ENCODE results near the gene HSP90AA1.
"Not testable (repeated sequence)": the region's sequence is repeated elsewhere in the genome, so short reads cannot be mapped to it uniquely, and the experiment has no call there.

Gene HSP90AA1

DNA sequence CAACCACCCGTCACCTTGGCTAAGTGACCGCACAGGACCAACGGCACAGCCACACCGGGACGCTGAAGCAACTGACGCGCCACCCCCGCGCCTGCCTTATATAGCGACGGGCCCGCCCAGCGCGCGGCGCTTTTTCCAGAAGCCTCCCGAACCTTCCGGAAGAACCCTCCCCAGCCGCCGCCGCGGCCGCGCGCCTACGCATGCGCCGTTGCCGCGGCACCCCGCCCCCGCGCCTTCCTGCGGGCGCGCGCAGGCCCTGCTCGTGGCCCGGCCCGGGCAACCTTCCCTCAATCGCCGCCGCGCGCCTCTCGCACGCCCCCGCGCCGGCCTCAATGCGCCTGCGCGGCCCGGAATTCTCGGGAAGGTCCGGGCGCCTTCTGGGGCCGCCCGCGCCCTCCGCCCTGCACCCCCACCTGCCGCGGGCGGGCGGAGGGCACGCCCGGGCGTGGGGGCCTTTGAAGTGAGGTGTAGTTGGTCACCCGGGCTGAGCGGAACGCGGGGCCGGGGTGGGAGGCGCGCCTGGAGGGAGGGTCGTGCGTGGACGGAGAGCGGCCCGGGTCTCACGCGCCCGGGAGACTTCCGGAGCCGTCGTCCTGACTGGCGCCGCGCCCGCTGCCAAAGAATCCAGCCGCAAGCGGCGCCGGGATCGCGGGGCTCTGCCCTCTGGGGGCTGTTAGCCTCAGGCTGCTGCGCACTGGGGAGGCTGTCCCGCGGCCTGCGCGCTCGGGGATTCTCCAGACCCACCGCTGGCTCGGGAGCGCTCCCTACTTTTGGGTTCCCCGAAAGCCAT lies at the start of gene HSP90AA1:
HSP90AA1 (minus strand) TSS at position 73 of the 790 bp plus-strand sequence. CDS start 666 bp downstream, outside the sequence.
- DNase-seq = peak; percentile 91

DNA sequence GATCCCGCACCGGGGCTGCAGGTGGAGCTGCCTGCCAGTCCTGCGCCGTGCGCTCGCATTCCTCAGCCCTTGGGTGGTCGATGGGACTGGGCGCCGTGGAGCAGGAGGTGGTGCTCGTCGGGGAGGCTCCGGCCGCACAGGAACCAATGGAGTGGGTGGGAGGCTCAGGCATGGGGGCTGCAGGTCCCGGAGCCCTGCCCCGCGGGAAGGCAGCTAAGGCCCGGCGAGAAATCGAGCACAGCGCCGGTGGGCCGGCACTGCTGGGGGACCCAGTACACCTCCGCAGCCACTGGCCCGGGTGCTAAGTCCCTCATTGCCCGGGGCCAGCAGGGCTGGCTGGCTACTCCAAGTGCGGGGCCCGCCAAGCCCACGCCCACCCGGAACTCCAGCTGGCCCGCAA lies 48.6 kb upstream of the HSP90AA1 start:
- not testable (repeated sequence) for DNase-seq

DNA sequence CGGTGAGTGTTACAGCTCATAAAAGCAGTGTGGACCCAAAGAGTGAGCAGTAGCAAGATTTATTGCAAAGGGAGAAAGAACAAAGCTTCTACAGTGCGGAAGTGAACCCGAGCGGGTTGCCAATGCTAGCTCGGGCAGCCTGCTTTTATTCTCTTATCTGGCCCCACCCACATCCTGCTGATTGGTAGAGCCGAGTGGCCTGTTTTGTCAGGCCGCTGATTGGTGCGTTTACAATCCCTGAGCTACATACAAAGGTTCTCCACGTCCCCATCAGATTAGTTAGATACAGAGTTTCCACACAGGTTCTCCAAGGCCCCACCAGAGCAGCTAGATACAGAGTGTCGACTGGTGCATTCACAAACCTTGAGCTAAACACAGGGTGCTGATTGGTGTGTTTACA lies 47.9 kb upstream of the HSP90AA1 start:
- DNase-seq = not testable (repeated sequence)

DNA sequence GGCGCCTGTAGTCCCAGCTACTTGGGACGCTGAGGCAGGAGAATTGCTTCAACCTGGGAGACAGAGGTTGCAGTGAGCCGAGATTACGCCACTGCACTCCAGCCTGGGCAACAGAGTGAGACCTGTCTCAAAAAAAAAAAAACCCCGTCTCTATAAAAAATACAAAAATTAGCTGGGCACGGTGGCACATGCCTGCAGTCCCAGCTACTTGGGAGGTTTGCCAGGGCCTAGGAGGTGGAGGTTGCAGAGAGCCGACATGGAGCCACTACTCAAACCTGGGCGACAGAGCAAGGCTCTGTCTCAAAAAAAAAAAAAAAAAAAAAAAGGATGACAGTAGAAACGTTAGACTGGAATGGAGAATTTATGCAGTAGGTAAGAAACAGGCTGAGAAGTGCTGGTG lies 47.2 kb upstream of the HSP90AA1 start:
- DNase-seq = not testable (repeated sequence)

DNA sequence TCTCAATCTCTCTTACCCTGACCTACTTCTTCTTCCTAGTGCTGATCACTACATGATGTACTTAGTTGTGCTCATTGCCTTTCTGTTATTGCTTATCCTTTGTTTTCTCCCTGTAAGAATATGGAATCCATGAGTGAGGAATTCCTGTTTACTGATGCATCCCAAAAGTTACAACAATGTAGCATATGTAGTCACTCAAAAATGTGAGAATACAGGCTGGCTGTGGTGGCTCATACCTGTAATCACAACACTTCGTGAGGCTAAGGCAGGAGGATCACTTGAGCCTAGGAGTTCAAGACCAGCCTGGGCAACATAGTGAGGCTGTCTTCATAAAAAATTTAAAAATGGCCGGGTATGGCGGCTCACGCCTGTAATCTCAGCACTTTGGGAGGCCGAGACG lies 44.9 kb upstream of the HSP90AA1 start:
- DNase-seq = no peak

DNA sequence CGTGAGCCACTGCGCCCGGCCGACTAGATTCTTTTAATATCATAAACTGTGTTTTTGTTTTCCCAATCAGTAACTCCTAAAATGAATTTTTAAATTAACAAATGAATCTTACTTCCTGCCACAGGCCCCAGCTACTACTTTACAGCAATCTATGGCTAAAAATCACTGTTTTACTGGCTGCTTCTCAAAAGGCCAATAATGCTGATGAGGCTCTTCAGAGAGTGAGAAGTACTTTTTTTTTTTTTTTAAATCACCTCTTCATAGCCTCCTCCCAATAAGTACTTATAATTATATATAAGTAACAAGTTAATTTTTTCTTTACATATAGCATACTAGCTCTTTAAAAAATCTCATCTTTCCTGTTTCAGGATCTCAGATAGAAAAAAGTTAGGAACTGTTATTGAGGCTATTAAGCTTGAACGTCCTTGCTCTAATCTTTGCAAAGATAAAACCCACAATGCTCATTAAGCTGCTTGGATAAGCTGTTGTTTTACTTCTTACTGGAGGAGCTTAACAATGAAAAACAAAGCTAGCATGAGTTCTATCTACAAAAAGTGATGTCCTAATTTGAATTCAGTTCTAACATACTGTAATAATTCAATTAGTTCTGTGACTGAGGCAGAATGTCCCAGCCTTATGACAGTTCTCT lies 40.1 kb upstream of the HSP90AA1 start:
- DNase-seq = no peak

DNA sequence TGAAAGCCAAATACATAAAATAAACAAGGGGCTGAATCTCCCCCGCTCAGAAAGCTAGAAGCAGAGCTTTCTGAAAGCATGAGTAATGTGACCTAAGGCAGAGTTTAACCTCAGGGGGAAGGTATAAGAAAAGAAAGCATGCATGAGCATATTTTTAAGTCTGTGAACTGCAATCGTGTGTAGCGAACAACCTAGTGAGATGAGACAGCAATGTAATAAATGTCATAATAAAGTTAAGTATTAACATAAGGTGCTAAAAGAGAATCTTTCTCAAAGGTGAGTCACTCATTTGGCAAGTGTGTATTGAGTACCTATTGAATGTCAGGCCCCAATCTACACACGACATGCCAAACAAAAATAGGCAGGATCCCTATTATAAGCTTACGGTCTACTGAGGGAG lies 38.7 kb upstream of the HSP90AA1 start:
- peak; percentile 19 for DNase-seq

DNA sequence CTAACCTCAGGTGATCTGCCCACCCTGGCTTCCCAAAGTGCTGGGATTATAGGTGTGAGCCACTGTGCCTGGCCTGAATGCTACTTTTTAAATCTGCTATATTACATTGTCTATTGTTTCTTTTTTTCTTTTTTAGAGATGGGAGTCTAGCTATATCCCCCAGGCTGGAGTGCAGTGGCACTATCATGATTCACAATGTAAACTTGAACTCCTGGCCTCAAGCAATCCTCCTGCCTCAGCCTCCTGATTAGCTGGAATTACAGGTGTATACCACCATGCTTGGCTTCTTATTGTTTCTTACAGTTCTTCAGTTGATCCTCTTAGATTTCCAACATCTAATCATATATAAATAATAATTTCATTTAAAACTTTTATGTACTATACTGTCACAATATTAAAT lies 37.6 kb upstream of the HSP90AA1 start:
- DNase-seq = no peak

DNA sequence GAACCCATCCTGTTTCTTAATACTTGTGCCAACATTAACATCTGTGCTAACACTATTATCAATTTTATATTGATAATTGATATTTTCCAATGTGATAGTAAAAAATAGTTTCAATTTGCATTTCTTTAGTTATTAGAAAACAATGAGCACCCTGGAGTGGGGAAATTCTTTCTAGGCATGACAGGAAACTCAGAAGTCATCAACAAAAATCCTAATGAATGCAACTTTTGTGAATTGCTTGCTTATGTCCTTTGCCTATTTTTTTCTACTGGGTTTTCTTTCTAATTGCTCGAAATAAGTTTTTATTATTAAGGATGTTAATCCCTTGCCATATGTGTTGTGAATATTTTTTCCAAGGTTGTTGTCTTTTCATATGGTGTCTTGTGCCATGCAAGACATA lies 34.7 kb upstream of the HSP90AA1 start:
- DNase-seq = no peak

DNA sequence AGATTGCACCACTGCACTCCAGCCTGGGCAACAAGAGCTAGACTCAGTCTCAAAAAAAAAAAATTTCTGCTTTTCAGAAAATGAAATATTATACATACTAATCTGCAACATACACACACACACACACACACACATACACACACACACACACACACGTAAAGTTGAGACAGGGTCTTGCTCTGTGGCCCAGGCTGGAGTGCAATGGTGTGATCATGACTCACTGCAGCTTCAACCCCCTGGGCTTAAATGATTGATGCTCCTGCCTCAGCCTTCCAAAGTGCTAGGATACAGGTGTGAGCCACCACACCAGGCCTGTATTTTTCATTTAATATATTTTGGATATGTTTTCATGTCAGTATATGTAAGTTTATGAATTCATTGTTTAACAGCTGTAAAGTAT lies 34.0 kb upstream of the HSP90AA1 start:
- no peak for DNase-seq

DNA sequence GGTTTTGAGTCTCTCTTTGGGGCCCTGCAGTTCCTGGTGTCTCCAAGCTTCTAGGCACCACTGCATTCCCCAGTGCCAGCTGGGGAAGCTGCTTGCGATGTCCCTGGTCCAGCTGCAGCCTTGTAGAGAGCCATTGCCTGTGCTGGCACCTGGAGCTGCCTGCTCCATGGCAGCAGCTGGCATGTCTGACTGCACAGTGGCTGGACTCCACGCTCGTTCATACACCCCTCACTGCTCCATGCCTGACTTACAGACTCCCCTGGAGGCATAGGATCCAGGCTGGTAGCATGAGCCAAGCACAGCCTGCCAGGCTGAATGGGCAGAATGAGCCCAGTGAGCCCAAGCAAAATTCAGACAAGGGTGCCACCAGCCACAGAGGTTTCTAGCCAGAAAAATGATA lies 31.0 kb upstream of the HSP90AA1 start:
- no peak for DNase-seq

DNA sequence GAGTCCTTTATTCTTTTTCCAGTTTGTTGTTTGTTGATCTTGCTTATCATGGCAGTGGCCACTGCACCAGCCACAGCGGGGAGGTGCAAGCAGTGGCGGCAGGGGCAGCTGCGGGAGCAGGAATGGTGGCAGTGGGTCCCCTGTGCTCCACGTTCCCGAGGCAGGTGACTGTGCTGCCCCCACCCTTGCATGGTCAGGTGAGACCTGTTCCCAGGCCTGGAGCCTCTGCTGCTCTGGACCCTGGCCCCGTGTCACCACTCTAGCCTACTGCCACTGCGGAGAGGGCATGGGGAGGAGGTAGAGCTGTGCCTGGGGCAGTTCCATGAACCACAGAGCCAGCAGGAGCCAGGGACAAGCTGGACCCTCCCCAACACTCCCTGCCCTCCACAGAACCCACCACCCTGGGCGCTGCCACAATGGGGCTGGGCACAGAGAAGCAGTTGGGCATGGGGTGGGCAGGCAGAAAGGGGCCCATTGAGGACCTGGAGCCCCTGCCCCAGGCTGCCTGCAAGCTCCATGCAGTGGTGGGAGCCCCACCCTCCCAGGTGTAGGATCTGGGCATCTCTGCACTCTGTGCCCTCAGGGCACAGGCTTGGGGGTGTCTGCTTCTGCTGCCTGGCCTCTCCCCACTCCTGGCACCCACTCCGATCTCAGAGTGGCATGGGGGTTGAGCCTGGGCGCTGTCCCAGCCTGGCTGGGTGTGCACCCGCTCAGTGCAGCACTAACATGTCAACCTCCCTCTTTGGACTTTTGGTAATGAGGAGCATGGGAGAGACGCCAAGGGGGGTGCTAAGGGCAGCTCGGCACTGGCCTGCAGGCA lies 29.7 kb upstream of the HSP90AA1 start:
- DNase-seq = no peak

DNA sequence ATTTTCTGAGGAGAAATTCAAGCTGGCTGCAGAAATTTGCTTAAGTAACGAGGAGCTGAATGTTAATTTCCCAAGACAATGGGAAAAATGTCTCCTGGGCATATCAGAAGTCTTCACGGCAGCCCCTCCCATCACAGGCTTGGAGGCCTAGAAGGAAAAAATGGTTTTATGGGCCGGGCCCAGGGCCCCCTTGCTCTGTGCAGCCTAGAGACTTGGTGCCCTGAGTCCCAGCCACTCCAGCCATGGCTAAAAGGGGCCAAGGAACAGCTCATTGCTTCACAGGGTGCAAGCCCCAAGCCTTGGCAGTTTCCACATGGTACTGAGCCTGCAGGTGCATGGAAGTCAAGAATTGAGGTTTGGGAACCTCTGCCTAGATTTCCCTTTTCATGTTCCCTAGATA lies 24.3 kb upstream of the HSP90AA1 start:
- no peak for DNase-seq

DNA sequence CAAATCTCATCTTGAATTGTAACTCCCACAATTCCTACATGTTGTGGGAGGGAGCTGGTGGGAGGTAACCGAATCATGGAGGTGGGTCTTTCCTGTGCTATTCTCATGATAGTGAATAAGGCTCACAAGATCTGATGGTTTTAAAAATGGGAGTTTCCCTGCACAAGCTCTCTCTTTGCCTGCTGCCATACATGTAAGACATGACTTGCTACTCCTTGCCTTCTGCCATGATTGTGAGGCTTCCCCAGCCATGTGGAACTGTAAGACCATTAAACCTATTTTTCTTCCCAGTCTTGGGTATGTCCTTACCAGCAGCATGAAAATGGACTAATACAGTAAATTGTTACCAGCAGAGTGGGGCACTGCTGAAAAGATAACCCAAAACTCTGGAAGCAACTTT lies 22.5 kb upstream of the HSP90AA1 start:
- DNase-seq = not testable (repeated sequence)

DNA sequence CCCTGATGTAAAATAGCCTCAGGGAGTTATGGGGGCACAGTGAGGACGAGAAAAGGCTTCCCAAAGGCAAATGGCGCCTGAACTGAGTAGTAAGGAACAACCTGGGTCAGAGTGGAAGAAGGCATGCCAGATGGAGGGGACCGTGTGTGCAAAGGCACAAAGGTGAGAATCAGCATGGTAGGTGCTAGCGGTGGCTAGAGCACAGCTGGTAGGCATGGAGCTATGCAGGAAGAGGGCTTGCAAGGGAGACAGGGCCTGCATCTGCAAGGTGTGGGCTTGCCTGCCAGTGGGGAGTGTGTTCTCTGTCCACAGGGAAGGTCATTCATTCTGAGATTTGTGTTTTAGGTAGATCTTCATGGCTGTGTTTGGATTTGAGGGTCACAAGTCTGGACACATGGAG lies 18.5 kb upstream of the HSP90AA1 start:
- no peak for DNase-seq

DNA sequence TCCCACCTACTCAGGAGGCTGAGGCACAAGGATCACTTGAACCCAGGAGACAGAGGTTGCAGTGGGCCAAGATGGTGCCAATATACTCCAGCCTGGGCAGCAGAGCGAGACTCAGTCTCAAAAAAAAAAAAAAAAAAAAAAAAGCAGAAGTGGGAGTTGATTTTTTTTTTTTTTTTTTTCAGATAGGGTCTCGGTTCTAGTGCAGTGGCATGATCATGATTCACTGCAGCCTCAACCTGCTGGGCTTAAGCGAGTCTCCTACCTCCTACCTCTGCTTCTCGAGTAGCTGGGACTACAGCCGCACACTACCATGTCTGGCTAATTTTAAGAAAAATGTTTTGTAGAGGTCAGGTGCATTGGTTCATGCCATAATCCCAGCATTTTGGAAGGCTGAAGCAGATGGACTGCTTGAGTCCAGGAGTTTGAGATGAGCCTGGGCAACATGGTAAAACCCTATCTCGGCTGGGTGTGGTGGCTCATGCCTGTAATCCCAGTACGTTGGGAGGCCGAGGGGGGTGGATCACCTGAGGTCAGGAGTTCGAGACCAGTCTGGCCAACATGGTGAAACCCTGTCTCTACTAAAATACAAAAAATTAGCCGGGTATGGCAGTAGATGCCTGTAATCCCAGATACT lies 16.3 kb upstream of the HSP90AA1 start:
- DNase-seq = no peak

DNA sequence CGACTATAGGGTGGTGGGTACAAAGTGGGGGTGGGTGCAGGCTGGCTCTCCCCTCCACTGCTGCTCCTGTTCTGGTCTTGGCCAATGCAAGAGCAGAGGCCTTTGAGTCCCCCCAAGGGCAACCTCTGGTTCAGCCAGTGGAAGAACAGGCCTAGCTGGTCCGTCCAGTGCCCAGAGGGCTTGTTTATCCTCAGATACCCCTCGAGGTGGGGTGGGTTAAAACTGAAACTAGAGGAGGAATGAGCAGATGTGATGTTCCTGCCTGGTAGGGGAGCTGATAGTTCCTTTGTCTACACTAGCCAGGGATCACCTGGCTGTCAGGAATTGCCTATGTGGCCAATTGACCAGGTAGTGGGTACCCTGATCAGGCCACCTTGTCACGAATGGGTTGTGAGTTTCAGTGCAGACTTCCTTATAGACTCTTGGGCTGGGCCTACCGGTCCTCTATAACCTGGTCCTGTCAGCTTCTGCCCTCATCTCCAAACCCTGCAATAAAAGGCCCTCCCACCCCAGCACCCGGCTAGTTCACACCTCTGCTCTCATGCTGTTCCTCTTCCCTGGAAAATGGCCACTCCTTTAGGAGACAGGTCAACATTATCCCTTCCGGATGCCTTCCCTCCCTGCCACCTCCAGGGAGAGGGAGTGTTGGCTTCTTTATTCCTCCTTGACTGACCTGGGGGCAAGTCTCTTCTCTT lies 10.7 kb upstream of the HSP90AA1 start:
- DNase-seq = no peak

DNA sequence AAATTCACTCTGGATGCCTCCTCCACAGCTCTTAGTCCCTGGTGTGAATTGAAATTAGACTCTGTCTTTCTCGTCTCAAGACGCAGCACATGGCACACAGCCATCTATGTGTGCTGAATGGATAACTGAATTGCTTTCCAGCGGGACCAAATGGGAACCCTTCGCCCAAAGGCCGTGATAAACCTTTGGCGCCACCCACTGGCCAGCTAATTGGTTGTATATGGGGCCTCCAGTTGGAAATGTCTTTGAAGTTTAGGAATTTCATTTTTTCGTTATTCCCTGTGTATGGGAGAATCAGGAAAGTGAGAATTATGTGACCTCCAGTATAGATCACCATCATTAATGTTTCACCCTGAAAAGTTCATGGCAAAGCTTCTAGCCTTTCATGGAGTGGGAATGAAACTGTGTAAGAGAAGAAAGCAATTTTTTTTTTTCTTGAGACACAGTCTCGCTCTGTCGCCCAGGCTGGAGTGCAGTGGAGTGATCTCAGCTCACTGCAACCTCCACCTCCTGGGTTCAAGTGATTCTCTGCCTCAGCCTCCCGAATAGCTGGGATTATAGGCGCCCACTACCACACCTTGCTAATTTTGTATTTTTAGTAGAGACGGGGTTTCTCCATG lies 9.8 kb upstream of the HSP90AA1 start:
- peak; percentile 72 for DNase-seq

DNA sequence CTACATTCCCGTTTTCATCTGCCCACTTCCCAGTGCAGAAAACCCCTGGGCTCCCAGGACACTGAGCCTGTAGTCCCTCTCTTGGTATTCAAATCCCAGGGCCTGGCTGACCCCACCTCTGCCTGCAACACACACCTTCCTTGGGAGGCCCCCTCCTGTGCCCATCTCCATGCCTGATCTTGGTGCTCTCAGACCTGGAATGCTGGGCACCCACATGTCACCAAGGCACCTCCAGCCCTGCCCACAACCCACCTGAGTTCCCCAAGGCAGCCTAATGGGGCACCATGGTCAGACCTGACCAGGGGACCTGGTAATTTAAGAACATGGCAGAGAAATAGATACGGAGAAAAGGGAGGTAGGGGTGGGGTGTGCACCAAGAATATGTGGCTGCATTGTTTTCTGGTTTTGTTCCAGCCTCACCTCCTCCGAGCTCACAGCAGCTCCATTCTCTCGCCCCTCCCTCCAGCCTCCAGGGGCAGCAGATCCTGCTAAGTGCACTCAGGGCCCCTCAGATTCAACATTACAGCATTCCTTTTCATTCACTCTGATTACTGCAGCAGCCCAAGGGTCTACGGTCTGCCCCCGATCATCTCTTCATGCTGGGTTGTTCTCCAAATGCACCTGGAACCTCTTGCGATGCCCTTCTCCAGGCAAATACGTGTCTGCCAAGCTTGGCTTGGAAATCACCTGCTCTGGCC lies 9.2 kb upstream of the HSP90AA1 start:
- peak; percentile 72 for DNase-seq

DNA sequence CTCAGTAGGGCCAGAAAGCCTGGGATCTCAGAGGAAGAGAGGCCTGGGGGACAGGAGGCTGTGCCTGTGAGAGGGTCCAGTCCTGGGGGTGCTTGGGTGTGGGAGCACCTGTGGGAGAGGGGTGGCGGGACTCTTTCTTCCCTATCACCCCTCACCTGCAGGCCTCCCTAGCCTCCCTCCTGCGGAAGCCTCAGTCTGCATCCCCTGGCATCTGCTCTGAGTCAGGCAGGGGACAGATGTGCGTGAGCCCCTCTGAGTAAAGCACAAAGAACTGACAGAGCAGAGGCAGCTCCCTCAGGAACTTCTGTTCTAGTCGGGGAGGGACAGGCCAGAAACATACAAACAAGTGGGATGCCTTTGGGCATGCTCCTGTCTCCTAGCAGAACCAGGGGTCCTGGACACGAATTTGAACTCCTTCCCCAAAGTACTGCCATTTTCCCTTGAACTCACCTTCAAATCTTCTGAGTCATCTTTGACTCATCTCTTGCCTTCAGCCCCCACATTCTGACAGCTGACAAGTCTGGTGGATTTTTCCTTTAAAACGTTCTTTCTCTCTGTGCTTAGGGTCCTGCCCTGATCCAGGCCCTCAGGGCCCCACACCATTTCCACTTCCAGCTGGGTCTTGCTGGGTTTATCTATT lies 8.5 kb upstream of the HSP90AA1 start:
- no peak for DNase-seq

DNA sequence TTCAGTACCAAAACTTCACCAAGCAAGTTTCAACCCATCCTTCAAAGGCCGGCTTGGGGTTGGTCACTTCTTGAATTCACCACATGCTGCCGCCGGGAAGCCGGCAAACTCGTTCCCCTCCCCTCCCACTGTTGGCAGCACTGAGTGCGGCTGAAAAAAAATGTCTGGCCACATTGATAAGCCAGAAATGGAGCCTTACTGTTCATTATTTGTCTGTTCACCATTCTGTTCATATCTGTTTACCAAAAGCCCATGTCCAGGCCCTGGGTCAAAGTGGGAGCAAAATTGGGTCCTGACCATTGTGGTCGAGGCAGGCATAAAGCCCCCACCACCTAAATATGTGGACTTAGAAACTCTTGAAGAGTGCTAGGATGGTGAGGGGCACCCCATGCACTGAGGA lies 7.3 kb upstream of the HSP90AA1 start:
- no peak for DNase-seq

All from NCI-H2227 treated with DMSO at 0.1 percent for 48 hours (cell line).